AG08395 (cell line): ENCODE data around the gene CCDC157.
"Not testable (repeated sequence)": the region's sequence is repeated elsewhere in the genome, so short reads cannot be mapped to it uniquely, and the experiment has no call there.

Experiments used
- DNase-seq: peaks from one replicate; pipeline ENCODE4 v3.0.0; 2012; ENCODE audit warnings: mixed read lengths, low spot score

Gene CCDC157

GRCh38 chr22:30390974-30391691, 34.3 kb downstream of the CCDC157 start:
- DNase-seq, result peak; percentile 64

- DNase-seq, result no peak
Measured at GRCh38 chr22:30392661-30393321, 36.0 kb downstream of the CCDC157 start.

- no peak for DNase-seq
Measured at GRCh38 chr22:30393322-30393680, 36.5 kb downstream of the CCDC157 start.

GRCh38 chr22:30393885-30394284, 37.1 kb downstream of the CCDC157 start:
- DNase-seq, result no peak

GRCh38 chr22:30396871-30397655, 40.3 kb downstream of the CCDC157 start, which contains the start of gene SEC14L2:
Gene SEC14L2, plus strand, starts transcription at chr22:30397018. Its CDS starts 99 bp downstream, at chr22:30397117.
- DNase-seq, result peak; percentile 83

GRCh38 chr22:30397656-30398635, 41.1 kb downstream of the CCDC157 start:
- DNase-seq, result no peak

- peak; percentile 35 for DNase-seq
Measured at GRCh38 chr22:30398685-30399680, 42.2 kb downstream of the CCDC157 start.

GRCh38 chr22:30399718-30400117, 42.9 kb downstream of the CCDC157 start:
- no peak for DNase-seq

- no peak for DNase-seq
Measured at GRCh38 chr22:30400159-30400558, 43.4 kb downstream of the CCDC157 start.

- not testable (repeated sequence) for DNase-seq
Measured at GRCh38 chr22:30401024-30401423, 44.2 kb downstream of the CCDC157 start.

GRCh38 chr22:30402028-30402765, 45.4 kb downstream of the CCDC157 start:
- no peak for DNase-seq

- not testable (repeated sequence) for DNase-seq
Measured at GRCh38 chr22:30402766-30403104, 45.9 kb downstream of the CCDC157 start.

GRCh38 chr22:30404307-30404706, 47.5 kb downstream of the CCDC157 start:
- no peak for DNase-seq

GRCh38 chr22:30405731-30406130, 48.9 kb downstream of the CCDC157 start:
- DNase-seq, result no peak

GRCh38 chr22:30406400-30406799, 49.6 kb downstream of the CCDC157 start:
- DNase-seq, result no peak

- DNase-seq, result peak; percentile 71
Measured at GRCh38 chr22:30408388-30409102, 51.7 kb downstream of the CCDC157 start.

- DNase-seq, result no peak
Measured at GRCh38 chr22:30411780-30412179, 55.0 kb downstream of the CCDC157 start.

- DNase-seq, result no peak
Measured at GRCh38 chr22:30413001-30413400, 56.2 kb downstream of the CCDC157 start.
